Stimulated activated CD8-positive, alpha-beta memory T cell treated with anti-CD3 and anti-CD28 coated beads, Interleukin-2, amount 100 ng/mL, for 48 hours (primary cell): ENCODE results near the gene MFAP2.
A peak's percentile ranks its signal among the peaks of the same experiment; 100 is the strongest.

Source experiments
- DNase-seq, 2 donors: peaks; one replicate each; pipeline ENCODE4 v3.0.0-alpha.2; 2020; ENCODE audit warnings: low read depth in 2 of 2

Gene MFAP2

DNA sequence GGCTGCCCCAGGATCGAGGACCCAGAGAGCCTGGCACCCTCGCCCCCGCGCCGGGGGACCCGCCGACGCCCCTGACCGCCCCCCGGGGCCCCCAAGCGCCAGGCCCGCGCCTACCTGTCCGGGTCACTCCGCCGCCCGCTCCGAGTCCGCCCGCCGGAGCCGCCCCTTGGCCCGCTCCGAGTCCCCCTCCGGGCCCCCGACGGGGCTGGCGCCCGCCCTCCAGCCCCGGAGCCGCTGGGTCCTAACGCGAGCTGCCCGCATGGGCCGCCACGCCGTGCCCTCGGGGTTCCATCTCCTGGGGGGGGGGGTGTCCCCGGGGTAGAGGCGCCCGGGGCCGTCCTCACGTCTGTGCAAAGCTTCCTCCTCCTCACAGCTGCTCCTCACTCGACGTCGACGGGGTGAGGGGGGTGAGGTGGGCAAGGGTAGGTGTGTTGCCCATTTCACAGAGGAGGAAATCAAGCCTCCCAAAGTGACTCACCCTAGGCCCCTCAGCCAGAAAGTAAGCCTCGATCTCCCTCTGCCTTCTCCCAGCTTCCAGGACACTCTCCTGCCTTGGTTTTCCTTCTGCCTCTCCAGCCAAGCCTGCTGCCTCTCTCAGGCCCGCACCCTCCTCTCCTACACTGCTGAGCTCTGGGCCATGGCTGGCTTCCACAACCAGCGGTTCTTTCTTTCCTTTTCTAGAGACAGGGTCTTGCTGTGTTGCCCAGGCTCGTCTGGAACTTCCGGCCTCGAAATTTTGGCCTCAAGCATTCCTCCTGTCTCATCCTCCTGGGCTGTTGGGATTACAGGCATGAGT lies at the start of gene MFAP2:
Gene MFAP2 (minus strand): TSS at position 148 of the 796 bp plus-strand sequence. CDS start 2,347 bp downstream, outside the sequence.
- DNase-seq, result no peak

DNA sequence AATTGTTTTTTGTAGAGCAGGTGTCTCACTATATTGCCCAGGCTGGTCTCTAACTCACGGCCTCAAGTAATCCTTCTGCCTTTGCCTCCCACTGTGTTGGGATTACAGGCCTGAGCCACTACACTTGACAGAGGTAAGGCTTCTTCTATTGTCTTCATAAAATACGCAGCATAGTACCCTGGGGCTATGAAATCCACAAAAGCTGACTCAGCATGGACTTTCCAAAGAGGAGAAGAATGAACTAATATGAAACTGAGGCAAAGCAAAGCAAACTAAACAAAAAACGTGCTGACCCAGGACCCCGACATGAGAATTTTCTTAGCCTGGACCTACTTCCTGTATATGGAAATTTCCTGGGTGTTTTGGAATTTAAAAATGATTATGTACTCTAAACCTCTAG lies 49.8 kb upstream of the MFAP2 start:
- no peak for DNase-seq

DNA sequence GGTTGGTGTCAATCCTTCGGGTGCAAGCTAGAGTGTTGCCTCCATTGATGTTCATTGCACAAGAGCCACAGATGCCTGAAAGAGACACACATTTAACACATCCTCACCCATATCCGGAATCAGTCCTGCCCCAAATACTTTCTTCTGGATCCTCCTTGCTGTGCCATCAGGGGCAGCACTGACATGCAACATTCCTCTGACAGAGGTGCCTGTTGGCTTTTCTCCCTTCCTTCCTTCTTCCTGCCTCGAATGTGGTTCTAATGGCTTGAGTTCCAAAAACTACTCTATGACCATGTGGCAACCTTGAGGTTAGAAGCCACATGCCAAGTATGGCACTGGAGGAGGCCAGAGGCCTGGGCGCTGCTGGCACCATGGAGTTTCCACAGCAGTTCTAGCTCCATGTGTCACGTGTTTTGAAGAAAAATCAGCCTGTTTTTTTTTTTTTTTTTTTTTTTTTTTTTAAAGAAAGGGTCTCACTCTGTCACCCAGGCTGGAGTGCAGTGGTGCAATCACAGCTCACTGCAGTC lies 48.3 kb upstream of the MFAP2 start:
- no peak for DNase-seq

DNA sequence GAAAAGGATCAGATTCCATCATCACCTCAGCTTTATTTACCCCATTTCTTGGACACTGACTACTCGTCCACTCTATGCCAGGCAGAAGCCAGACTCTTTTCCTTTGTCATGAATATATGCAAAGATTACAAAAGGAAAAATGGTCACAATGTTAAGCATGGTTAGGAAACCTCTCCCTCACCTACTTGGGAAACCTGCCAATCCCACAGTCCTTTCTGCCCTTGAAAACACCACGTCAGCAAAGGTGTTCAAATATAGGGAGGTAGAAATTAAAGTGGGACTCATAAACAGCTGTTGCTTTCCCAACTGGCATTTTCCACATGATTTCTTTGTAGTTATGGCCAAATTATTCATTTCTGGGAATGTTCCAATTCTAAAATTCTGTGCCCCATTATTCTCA lies 47.5 kb upstream of the MFAP2 start:
- no peak for DNase-seq

GRCh38 chr1:17027403-17027802 lies 47.0 kb upstream of the MFAP2 start:
- DNase-seq, result no peak

GRCh38 chr1:17024721-17025120 lies 44.3 kb upstream of the MFAP2 start:
- no peak for DNase-seq

DNA sequence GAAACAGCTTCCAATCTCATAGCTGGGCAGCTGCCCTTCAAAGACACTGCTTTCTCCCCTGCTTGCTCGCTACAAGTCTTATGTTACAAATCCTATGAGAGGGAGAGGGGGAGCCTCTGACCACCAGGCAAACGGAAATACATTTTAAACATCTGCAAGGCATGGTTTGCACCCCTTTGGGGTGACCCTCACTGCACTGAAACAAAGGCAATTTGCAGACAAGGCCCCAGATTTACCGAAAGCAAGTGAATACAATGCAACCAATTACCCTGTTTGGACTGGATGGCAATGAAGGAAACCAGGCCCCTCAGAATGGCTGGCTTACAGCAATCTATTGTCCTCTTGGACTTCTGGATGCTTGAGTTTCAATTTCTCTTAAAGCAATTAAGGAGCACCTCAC lies 43.2 kb upstream of the MFAP2 start:
- no peak for DNase-seq

DNA sequence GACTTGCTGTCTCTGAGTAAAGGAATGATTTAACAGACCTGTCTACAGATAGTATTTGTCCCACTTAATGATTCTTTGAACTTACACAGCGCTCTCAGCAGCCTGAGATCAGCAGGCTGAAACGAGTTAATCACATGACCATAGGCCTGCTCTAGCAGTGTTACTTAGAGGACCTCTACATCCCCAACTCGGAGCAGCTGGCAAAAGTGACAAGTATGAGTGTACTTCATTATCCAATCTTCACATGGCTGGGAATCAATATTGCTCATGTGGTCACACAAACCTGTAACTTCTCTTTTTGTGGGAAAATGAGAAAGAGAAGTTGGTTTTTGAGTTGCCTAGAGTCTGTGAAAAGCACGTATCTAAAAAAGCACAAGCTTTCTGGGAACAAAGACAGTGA lies 42.7 kb upstream of the MFAP2 start:
- no peak for DNase-seq

DNA sequence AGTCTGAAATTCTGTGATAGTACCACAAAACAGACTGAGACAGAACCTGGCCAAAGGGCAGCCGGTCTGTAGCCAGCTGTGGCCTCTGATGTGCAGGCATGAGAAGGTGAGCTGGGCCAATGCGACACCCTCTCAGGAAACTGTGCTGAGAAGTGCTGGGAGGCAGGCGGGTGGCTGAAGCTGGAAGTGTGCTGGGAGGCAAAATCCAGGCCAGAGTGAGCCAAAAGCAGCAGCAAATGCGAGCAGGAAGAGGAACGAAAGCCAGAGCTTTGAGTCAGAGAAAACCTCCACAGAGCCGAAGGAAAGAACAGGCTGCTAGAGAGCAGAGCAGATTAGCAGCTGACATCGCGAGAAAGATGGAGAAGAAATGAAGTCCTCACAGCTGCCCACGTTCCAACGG lies 41.5 kb upstream of the MFAP2 start:
- DNase-seq, result no peak

GRCh38 chr1:17020502-17020901 lies 40.1 kb upstream of the MFAP2 start:
- DNase-seq, result no peak

DNA sequence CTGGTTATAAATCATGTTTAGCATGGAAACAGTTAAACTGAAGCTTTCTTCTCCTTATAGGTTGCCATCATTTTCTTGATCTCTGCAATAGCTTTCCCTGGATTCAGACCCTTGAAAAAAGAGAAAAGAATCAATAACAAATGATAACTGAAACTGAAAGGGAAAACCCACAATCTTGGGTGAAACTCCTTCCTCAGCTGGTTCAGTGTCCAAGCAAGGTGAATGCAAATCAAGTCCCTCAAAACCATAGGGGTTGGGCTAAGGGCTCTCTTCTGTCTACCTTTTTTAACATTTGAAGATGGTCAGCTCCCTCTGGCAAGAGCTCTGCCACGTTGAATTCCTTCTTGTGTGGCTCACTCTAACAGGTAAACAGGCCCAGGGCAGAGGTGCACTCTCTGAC lies 38.4 kb upstream of the MFAP2 start:
- DNase-seq, result no peak

- DNase-seq, result no peak
These were observed 37.0 kb upstream of the MFAP2 start for GRCh38 chr1:17017435-17017834.

GRCh38 chr1:17016317-17016661 lies 35.9 kb upstream of the MFAP2 start:
- no peak for DNase-seq

DNA sequence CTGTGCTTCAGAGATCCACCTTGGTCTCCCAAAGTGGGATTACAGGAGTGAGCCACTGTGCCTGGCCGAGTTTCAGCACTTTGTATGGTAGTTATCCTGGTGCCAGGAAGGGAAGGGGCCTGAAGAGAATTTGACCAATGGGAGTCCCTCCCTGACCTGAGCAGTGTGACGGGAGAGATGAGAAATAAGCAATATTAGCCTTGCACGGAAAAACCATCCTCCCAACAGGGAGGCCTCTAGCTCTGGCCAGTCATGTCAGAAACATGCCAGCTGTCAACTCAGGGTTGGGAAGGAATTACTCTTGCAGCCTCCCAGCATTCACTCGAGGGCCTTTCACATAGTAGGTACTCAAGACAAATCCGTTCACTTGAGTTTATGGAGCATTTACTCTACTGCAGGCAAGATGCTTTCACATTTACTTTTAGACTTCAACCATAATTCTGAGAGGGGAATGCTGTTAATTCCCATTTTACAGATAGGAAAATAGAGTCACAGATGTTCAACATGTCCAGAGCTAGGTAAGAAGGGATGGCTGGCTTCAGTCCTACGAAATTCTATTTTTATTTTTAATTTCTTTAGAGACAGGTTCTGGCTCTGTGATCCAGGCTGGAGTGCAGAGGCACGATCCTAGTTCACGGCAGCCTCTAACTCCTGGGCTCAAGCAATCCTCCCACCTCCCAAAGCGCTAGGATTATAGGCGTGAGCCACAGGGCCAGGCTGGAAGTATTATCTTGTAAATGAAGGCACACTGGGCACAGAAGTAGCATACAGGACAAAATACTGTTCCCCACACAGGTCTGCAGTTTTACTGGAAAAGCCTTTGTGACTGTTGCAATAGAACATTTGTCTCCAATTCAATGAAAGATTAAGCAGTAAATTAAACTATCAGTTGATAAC lies 34.5 kb upstream of the MFAP2 start:
- DNase-seq, result no peak

DNA sequence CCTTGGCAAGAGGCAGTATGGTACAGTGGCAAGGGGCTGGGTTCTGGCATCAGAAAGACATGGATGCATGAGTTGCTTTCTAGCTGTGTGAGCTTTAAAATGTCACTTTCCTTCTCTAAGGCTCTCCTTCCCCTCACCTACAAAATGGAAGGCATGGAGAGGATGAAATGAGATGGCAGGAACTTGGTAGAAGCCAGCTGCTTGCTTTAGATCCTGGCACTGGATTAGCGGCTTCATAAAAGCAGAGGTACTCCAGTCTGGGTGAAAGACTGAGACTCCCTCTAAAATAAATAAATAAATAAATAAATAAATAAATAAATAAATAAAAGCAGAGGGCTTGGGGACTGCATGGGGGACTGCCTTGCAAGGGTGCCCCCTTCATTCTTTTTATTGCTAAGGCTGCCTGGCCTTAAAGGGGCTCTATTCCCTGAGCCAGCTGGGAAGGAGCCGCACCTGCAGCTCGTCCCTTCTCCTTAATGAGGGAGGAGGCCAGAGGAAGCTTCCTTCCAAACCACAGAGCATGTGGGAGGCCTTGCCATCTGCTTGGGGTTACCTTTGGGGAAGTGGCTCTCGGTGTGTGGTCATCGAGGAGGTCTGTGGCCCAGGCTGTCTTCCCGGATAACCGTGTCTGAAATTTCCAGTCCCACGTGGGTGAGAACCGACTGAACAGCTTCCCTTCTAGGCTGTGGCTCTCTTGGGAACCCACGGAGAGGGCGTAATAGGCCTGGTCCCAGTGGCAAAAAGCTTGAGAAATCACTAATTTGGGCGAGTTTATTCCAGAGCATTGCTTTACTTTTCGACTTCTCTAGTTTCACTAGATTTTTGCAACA lies 33.3 kb upstream of the MFAP2 start:
- DNase-seq, result no peak

DNA sequence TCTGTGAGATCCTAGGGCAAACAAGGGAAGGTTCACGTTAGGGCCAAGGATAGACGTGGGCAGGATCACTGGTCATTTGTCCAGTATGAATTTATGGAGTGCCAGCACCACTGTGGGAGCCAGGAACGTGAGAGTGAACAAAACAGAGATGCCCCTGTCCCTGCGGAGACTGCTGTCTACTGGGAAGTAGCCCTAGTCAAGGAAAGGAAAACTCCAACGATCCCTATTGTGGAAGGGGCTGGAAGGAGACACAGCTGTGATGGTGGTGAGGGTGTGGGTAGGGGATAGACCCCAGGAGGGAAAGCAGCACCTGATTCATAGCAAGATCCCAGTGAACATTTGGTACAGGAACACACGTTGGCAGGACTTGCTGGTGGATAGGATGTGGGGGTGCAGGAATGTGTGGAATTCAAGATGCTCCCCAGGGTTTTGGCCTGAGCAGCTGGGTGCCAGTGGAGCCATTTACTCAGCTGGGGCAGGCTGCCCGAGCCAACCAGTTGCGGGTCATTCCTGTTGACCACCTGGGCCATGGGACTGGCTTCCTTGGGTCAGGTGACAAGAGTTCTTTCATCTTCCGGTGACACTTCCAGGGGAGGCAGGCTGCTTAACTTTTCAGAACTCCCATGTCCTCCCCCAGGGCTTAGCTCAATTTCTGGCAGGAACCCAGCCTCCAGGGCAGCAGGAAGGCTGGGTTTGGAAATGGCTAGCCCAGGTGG lies 32.5 kb upstream of the MFAP2 start:
- no peak for DNase-seq

- DNase-seq, result peak; percentile 70 to 85
These were observed 31.3 kb upstream of the MFAP2 start, which contains the start of gene ATP13A2 for GRCh38 chr1:17011439-17012307. TSS of gene ATP13A2 (minus strand) at chr1:17011928. CDS start at chr1:17011738, 190 bp downstream.

- DNase-seq, result no peak
These were observed 30.6 kb upstream of the MFAP2 start for GRCh38 chr1:17011092-17011438.

DNA sequence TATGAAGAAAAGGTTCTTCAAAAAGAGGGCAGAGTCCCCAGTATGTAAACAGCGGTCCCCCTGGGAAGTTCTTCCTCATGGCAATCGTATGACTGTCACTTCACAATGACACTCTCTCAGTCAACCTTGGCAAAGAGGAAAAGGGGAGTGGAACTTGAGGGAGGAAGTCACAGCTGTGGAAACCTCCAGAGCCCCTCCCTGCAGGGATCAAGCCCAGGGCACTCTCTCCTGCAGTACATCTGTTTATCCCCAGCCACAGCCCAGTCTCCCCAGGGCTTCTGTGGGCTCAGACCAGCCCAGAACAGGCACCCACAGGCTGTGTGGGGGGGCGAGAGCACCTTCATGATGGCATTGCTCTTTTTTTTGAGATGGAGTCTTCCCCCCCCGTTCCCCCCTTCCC lies 29.3 kb upstream of the MFAP2 start:
- DNase-seq, result no peak

- no peak for DNase-seq
These were observed 27.9 kb upstream of the MFAP2 start for GRCh38 chr1:17008208-17008855.
